Measurements from ENCODE around the gene MYOM3.
"Not testable (repeated sequence)": the region's sequence is repeated elsewhere in the genome, so short reads cannot be mapped to it uniquely, and the experiment has no call there.

Gene MYOM3

GRCh38 chr1:24069817-24070216 lies 42.1 kb downstream of the MYOM3 start:
- no peak for DNase-seq

GRCh38 chr1:24067978-24068377 lies 44.0 kb downstream of the MYOM3 start:
- no peak for DNase-seq

GRCh38 chr1:24065304-24065703 lies 46.6 kb downstream of the MYOM3 start:
- no peak for DNase-seq

- no peak for DNase-seq
These were observed 49.7 kb downstream of the MYOM3 start for GRCh38 chr1:24062221-24062620.

DNA sequence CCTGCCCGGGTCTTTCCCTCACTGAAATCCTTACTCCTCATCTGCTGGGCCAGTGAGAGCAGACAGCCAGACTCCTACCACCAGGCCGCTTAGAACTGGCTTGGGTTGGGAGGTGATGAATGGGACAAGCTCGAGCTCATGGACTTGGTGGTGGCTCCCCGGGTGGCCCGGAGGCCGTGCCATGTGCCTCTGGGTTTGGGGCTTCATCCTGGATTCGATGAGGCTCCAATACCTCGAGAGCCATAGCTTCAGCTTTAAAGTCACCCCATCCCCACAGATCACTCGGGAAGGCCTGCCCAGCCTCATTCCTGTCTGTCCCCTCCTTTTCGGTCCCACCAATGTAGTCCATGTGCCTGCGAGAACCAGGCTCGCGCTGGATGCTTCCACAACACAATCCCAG lies 51.5 kb downstream of the MYOM3 start:
- DNase-seq: no peak

- DNase-seq: no peak
These were observed 53.1 kb downstream of the MYOM3 start for GRCh38 chr1:24058671-24059455.

- no peak for DNase-seq
These were observed 54.8 kb downstream of the MYOM3 start for GRCh38 chr1:24057171-24057570.

GRCh38 chr1:24055681-24056080 lies 56.3 kb downstream of the MYOM3 start:
- DNase-seq: no peak

DNA sequence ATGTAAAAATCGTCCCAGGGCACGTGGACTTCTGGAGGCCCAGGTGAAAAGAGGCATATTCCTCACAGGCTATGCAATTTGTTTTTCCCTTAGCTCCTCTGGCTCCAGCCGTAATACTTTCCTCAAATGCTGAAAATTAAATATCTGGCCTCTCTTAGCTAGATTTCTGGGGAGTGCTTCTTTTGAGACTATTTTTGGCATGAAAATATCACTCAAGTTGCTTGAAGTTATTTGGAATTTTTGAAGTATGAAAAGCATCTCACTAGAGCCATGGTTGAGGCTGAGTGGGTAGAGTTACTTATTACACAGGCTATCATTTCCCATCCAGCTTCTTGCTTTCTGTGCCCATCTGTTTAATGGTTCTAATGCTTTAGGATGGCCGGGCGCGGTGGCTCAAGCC lies 59.7 kb downstream of the MYOM3 start:
- no peak for DNase-seq

- peak; percentile 31 to 48 for DNase-seq
These were observed 60.6 kb downstream of the MYOM3 start for GRCh38 chr1:24051206-24051945.

- peak in 1 of 2 donors; percentile 72 for DNase-seq
These were observed 62.2 kb downstream of the MYOM3 start for GRCh38 chr1:24049733-24050132.

GRCh38 chr1:24048894-24049293 lies 63.0 kb downstream of the MYOM3 start:
- not testable (repeated sequence) for DNase-seq

- no peak for DNase-seq
These were observed 63.6 kb downstream of the MYOM3 start for GRCh38 chr1:24048205-24048869.

DNA sequence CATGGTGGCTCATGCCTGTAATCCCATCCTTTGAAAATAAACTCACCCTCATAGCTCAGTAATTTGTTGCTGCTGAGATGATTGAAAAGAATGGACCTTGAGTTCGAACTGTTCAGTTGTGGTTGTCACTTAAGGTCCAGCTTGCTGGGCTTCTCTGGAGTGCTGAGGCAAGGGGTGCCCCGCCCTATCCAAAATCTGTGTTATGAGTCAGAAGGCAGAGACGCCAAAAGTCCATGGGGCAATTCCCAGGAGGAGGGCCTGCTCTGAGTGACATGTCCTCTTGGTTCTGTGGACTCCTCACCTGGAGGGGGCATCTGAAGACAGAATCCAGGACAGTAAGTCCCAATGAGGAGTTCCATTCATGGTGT lies 64.8 kb downstream of the MYOM3 start:
- DNase-seq: peak; percentile 34 to 44

- no peak for DNase-seq
These were observed 66.2 kb downstream of the MYOM3 start for GRCh38 chr1:24045771-24046170.

DNA sequence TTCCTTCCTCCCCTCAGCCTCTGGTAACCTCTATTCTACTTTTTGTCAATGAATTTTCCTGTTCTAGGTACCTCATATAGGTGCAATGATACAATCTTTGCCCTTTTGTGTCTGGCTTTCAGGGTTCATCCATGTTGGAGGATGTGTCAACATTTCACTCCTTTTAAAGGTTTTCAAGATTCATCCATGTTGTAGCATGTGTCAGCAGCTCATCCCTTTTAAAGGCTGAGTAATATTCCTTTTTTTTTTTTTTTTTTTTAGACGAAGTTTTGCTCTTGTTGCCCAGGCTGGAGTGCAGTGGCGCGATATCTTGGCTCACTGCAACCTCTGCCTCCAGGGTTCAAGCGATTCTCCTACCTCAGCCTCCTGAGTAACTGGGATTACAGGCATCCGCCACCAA lies 67.3 kb downstream of the MYOM3 start:
- not testable (repeated sequence) for DNase-seq

GRCh38 chr1:24043345-24044032 lies 68.4 kb downstream of the MYOM3 start:
- DNase-seq: no peak

DNA sequence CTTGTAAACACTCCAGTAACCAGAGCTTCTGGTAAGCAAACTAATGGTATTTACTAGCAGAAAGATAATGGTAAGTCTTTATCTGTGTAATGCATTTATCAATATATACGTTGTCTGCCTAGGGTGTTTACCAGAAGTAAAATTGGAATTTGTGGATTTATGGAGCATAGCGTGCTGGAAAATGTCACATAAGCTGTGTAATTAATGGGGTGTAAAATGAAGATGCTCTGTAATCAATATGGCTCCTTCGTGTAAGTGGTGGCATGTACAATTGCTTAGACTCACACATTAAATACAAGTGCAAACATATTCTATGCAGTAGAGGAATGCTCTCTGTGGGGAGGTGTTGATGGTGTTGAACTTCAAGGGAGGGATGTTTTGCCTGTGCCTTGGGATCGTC lies 69.6 kb downstream of the MYOM3 start:
- DNase-seq: no peak

- no peak for DNase-seq
These were observed 75.8 kb downstream of the MYOM3 start for GRCh38 chr1:24036088-24036487.

DNA sequence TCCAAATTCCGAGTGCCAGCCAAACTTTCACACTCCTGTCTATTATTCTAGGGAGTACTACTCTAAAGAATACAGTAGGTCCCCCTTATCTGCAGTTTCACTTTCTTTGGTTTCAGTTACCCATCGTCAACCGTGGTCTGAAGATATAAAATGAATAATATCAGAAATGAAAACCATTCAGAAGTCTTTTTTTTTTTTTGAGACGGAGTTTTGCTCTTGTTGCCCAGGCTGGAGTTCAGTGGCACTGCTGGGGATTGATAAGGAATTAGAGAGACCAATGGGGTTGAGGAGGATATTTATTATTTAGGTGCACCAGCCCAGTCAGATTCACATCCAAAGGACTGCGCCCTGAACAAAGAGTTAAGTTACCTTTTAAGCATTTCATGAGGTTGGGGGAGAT lies 79.0 kb downstream of the MYOM3 start:
- DNase-seq: no peak

DNA sequence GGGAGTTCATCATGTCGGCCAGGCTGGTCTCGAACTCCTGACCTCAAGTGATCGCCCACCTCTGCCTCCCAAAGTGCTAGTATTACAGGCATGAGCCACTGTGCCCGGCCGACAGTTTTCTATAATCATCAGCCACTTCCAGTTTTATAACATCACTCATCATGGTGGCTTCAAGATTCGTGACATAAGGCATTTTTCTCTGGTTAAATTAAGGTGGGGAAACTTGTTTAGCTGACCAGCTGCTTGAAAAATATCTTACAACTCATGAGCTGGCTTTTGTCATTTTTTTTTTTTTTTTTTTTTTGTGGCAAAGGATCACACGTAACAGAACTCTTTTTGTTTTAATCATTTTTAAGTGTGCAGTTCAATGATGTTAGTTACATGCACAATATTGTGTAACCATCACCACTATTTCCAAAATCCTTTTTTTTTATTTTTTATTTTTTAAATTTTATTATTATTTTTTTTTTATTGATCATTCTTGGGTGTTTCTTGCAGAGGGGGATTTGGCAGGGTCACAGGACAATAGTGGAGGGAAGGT lies 80.9 kb downstream of the MYOM3 start:
- DNase-seq: not testable (repeated sequence)

DNA sequence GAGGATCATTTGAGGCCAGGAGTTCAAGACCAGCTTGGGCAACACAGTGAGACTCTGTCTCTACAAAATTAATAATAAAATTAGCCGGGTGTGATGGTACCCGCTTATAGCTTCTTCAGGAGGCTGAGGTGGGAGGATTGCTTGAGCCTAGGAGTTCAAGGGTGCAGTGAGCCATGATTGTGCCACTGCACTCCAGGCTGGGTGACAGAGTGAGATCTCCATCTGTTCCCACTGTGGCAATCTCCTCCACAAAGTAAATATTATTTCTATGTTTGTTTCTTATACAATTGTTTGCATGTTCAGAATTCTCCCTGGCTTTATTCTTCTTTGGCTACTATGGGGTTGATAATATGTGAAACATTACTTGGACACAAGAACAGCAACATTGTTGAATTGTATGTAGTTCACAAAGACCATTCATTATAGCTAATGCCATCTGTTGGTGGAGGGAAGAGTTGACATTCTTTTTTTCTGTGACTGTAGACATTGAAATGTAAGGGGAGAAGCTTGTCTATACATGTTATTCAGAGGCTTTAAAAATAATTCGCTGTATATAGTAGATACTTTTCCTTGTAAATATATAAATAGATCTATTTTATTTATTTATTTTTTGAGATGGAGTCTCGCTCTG lies 84.0 kb downstream of the MYOM3 start:
- DNase-seq: peak in 1 of 2 donors; percentile 45

Data from inflammatory macrophage treated with lipopolysaccharide for 1 hour (primary cell).